Panc1 (cell line): ENCODE data around the gene METTL23. TPM values are rescaled to one million over a fixed set of nuclear protein-coding genes. Genes with fewer than 3 reads are reported as not detected.
A peak's percentile ranks its signal among the peaks of the same experiment; 100 is the strongest.

Source experiments
- ATAC-seq: fragments of 200-7000 bp; cut with Tn5 transposase; 2 replicates; pipeline ENCODE4 v1.9.1; 2020; ENCODE audit warnings: mild to moderate bottlenecking, moderate library complexity
- BruUV-seq: library from RNA; stranded (reverse); fragments of 400-500 nt; replicated peaks from 2 replicates; lab custom pipeline; 2021; lab: Mats Ljungman, UMichigan
- CTCF ChIA-PET: fragments of 300-600 bp; sonication (Branson Sonifier 250); formaldehyde crosslinking; loops from one replicate; lab custom pipeline; 2022; ENCODE audit warnings: antibody characterized with exemption; lab: Charles Lee
- POLR2A ChIA-PET: fragments of 300-600 bp; sonication (Branson Sonifier 250); formaldehyde crosslinking; loops from one replicate; lab custom pipeline; 2022; ENCODE audit warnings: antibody characterized with exemption; lab: Charles Lee
- DNase-seq: peaks from one replicate; pipeline ENCODE4 v3.0.0-alpha.2; 2010; ENCODE audit warnings: low read depth, low spot score
- H3K27ac ChIP-seq: 2 replicates; pipeline ENCODE4 v1.5.1; 2011; ENCODE audit warnings: mild to moderate bottlenecking, low read length, inconsistent platforms
- H3K27me3 ChIP-seq: fragments of 200-500 bp; sonication (Bioruptor generic); 2 replicates; pipeline ENCODE4 v1.6.0; 2014; ENCODE audit warnings: low read length, inconsistent platforms; ENCODE audit not compliant: control insufficient read depth, insufficient read depth
- H3K36me3 ChIP-seq: fragments of 200-500 bp; sonication (Bioruptor generic); 2 replicates; pipeline ENCODE4 v1.5.1; 2014; ENCODE audit warnings: inconsistent platforms, mild to moderate bottlenecking, low read length, moderate library complexity; ENCODE audit not compliant: control insufficient read depth, insufficient read depth
- H3K4me1 ChIP-seq: 2 replicates; pipeline ENCODE4 v1.5.1; 2011; ENCODE audit warnings: inconsistent platforms, mild to moderate bottlenecking, low read length, moderate library complexity; ENCODE audit not compliant: control insufficient read depth, insufficient read depth
- H3K4me3 ChIP-seq, 2 experiments: 2 replicates each; pipeline ENCODE4 v1.5.1; 2011 to 2012; ENCODE audit warnings: low read depth in 2 of 2, low read length in 2 of 2, mild to moderate bottlenecking in 2 of 2, inconsistent platforms in 1 of 2, moderate library complexity in 1 of 2
- H3K9me3 ChIP-seq: fragments of 200-500 bp; sonication (Bioruptor generic); 2 replicates; pipeline ENCODE4 v1.5.1; 2014; ENCODE audit warnings: low read depth, mild to moderate bottlenecking, inconsistent platforms, low read length, moderate library complexity; ENCODE audit not compliant: control insufficient read depth, insufficient read depth
- POLR2AphosphoS5 ChIP-seq: IDR thresholded peaks from 2 replicates; pipeline ENCODE4 v1.6.1; 2012; ENCODE audit warnings: mild to moderate bottlenecking, low read depth, low read length, moderate library complexity
- SIN3A ChIP-seq: IDR thresholded peaks from 2 replicates; pipeline ENCODE4 v1.6.1; 2012; ENCODE audit warnings: low read depth, mild to moderate bottlenecking, low read length, moderate library complexity, borderline replicate concordance; ENCODE audit not compliant: insufficient read depth
- TCF7L2 ChIP-seq: IDR thresholded peaks from 2 replicates; pipeline ENCODE4 v1.6.1; 2011; ENCODE audit warnings: mild to moderate bottlenecking, low read depth, low read length, inconsistent platforms
- in situ Hi-C: cut with HindIII; loops from 2 replicates; pipeline ENCODE4 v1.10.0; 2016; ENCODE audit warnings: low sequenced_read_pairs, low pct_unique_long_range_greater_than_20kb
- intact Hi-C: fragments of 100-400 bp; cut with micrococcal nuclease; formaldehyde crosslinking; loops from one replicate; pipeline ENCODE4 v1.10.0; 2022; ENCODE audit not compliant: unreplicated experiment
- total RNA-seq: library from RNA; stranded (reverse); gene quantifications from one replicate; pipeline ENCODE4 v1.2.1, GENCODE V29; 2021; ENCODE audit not compliant: unreplicated experiment
- TF ChIP-seq, protein P1 (sequence below), 2 experiments: IDR thresholded peaks; 2 replicates each; pipeline ENCODE4 v1.6.1; 2011 to 2012; ENCODE audit warnings: low read depth in 2 of 2, control low read depth in 1 of 2, low read length in 1 of 2, mild to moderate bottlenecking in 1 of 2, moderate library complexity in 1 of 2; ENCODE audit not compliant: insufficient read depth in 1 of 2
- TF ChIP-seq, protein P2 (sequence below): fragments of 450-650 bp; IDR thresholded peaks from 2 replicates; pipeline ENCODE4 v1.5.1; 2017; ENCODE audit warnings: mild to moderate bottlenecking

The METTL23 gene
- total RNA-seq, 1 experiment from 2014 or later = 42.8 TPM

DNA sequence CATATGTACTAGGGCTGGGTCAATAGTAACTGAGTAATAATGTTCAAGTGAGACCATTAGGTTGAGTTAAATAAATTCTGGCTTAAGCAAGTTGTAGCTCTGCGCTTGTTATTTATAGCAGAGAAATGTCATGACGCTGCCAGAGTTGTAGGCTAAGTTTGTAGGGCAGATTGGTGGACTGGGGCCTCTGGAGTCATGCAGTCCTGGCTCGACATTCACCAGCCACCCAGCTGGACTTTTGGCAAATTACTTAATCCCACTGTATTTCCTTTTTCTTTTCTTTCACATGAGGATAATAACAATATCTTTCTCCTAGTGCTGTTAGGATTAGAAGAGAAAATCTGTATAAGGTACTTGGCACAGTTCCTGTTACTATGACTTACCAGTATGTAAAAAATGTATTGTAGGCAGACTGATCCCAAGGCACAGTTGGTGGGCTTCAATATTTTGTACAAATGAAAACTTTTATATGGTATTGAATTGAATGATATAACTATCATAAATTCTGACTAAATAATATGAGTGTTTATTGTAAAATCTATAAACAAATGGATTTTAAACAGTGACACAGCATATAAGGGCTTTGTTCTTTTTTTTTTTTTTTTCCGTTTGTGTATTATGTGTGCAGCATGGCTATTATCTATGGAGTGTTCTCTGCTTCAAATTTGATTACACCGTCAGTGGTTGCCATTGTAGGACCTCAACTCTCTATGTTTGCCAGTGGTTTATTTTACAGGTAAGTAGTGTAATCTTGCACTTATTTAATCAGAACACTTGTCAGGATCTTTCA, 13.9 kb downstream of the METTL23 start:
- no peak for TF ChIP-seq SIN3A
- no peak for TF ChIP-seq POLR2AphosphoS5
- ATAC-seq (no peak), DNase-seq (no peak)
- Histone ChIP-seq H3K9me3 (no peaks in the 10 kb centered on the region), H3K27me3 (no peaks in the 10 kb centered on the region), H3K4me1 (peaks cover 22% of the 10 kb centered on the region), H3K4me3 (no peak overlapping the region), H3K27ac (peak overlapping the region; percentile 31; the same call in 1 of the 2 replicates), H3K36me3 (peaks cover 32% of the 10 kb centered on the region)
- no TSS peak for BruUV-seq
- ChIA-PET POLR2A (interaction anchor here (0.6 to 0.7 kb wide), 2 partner anchors 27 to 66 kb away, joined by 3 to 7 read pairs; no protein-coding TSS in a partner anchor), CTCF (interaction anchor here (0.6 kb wide), 1 partner anchor 108 kb away, joined by 3 read pairs; no protein-coding TSS in a partner anchor)
- in situ Hi-C loops = no loop called here
- intact Hi-C loops = no loop called here

DNA sequence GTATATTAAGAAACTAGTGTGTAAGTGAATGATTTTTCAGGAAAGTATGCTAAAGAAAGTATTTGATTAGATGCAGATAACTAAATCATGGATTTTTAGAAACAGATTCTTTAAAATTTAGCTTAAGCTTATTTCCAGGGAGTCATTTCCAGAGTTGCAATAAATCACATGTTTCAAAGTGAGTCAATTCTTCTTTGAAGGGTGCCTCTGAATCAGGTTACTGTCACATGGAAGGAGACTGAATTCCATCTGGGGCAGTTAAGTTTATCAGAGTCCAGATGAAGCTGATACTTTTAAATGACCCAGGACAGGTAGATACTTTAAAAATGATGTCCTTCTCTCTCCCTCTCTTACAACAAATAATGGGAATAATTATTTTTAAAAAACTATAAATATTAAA, 16.3 kb downstream of the METTL23 start:
- in situ Hi-C loops (no loop called here), intact Hi-C loops (no loop called here)
- Histone ChIP-seq H3K27ac (no peak overlapping the region), H3K4me3 (no peak overlapping the region), H3K4me1 (peaks cover 22% of the 10 kb centered on the region), H3K36me3 (peaks cover 25% of the 10 kb centered on the region), H3K27me3 (no peaks in the 10 kb centered on the region), H3K9me3 (no peaks in the 10 kb centered on the region)
- ATAC-seq = no peak
- no TSS peak for BruUV-seq
- DNase-seq = no peak
- ChIA-PET POLR2A (no interaction called here), CTCF (no interaction called here)
- TF ChIP-seq, protein P1, sequence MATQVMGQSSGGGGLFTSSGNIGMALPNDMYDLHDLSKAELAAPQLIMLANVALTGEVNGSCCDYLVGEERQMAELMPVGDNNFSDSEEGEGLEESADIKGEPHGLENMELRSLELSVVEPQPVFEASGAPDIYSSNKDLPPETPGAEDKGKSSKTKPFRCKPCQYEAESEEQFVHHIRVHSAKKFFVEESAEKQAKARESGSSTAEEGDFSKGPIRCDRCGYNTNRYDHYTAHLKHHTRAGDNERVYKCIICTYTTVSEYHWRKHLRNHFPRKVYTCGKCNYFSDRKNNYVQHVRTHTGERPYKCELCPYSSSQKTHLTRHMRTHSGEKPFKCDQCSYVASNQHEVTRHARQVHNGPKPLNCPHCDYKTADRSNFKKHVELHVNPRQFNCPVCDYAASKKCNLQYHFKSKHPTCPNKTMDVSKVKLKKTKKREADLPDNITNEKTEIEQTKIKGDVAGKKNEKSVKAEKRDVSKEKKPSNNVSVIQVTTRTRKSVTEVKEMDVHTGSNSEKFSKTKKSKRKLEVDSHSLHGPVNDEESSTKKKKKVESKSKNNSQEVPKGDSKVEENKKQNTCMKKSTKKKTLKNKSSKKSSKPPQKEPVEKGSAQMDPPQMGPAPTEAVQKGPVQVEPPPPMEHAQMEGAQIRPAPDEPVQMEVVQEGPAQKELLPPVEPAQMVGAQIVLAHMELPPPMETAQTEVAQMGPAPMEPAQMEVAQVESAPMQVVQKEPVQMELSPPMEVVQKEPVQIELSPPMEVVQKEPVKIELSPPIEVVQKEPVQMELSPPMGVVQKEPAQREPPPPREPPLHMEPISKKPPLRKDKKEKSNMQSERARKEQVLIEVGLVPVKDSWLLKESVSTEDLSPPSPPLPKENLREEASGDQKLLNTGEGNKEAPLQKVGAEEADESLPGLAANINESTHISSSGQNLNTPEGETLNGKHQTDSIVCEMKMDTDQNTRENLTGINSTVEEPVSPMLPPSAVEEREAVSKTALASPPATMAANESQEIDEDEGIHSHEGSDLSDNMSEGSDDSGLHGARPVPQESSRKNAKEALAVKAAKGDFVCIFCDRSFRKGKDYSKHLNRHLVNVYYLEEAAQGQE (IDR thresholded peaks at IDR 0.05; ENCODE audit: insufficient read depth in 1 of 2, low read depth in 2 of 2, low read length in 1 of 2) = no peak
- TF ChIP-seq TCF7L2 (no peak), SIN3A (no peak), POLR2AphosphoS5 (no peak)
- TF ChIP-seq, protein P2, sequence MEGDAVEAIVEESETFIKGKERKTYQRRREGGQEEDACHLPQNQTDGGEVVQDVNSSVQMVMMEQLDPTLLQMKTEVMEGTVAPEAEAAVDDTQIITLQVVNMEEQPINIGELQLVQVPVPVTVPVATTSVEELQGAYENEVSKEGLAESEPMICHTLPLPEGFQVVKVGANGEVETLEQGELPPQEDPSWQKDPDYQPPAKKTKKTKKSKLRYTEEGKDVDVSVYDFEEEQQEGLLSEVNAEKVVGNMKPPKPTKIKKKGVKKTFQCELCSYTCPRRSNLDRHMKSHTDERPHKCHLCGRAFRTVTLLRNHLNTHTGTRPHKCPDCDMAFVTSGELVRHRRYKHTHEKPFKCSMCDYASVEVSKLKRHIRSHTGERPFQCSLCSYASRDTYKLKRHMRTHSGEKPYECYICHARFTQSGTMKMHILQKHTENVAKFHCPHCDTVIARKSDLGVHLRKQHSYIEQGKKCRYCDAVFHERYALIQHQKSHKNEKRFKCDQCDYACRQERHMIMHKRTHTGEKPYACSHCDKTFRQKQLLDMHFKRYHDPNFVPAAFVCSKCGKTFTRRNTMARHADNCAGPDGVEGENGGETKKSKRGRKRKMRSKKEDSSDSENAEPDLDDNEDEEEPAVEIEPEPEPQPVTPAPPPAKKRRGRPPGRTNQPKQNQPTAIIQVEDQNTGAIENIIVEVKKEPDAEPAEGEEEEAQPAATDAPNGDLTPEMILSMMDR = no peak

DNA sequence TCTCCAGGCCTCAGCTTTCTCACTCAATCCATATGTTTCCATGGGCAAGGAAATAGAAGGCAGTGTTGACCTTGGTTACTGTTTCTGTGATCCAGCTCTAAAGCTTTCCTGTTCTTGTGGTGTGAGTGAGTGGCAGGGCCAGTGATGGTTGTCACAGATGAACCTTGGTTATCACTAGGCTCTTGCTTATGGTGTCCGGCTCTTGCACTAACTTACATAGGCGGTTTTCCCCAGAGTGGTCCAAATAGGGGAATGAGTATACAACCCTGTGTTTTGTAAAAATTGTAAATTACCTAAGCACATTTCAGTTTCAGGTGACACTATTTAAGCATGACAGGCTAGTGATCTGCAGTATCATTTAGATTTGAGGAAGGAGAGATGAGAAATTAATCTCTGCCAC, 18.1 kb downstream of the METTL23 start:
- no TSS peak for BruUV-seq

More for the DNA sequence above, 18.1 kb downstream of the METTL23 start:
- Histone ChIP-seq H3K9me3 (no peaks in the 10 kb centered on the region), H3K27me3 (no peaks in the 10 kb centered on the region), H3K4me1 (peaks cover 10% of the 10 kb centered on the region; the same call in 1 of the 2 replicates), H3K36me3 (peaks cover 23% of the 10 kb centered on the region), H3K27ac (no peak overlapping the region), H3K4me3 (no peak overlapping the region)
- DNase-seq = no peak
- no peak for ATAC-seq
- intact Hi-C loops (no loop called here), in situ Hi-C loops (no loop called here)
- TF ChIP-seq SIN3A (no peak), TCF7L2 (no peak), POLR2AphosphoS5 (no peak)
- TF ChIP-seq, protein P2 = no peak
- TF ChIP-seq, protein P1 (IDR thresholded peaks at IDR 0.05; ENCODE audit: insufficient read depth in 1 of 2, low read depth in 2 of 2, low read length in 1 of 2) = no peak
- POLR2A ChIA-PET = no interaction called here
- CTCF ChIA-PET = no interaction called here
